Chondrocyte (in vitro differentiated cells): ENCODE measurements around the gene ADARB2. TPM values are rescaled to one million over a fixed set of nuclear protein-coding genes. Genes with fewer than 3 reads are reported as not detected.
A peak's percentile ranks its signal among the peaks of the same experiment; 100 is the strongest.

ENCODE experiments used
- DNase-seq: peaks from one replicate; pipeline ENCODE4 v3.0.0; 2021; ENCODE audit warnings: mixed read lengths, low spot score
- H3K27ac Mint-ChIP-seq: one replicate; pipeline ENCODE4 v1.8.0; 2021; ENCODE audit warnings: mild to moderate bottlenecking, moderate library complexity, mixed read lengths; ENCODE audit not compliant: unreplicated experiment
- H3K27me3 Mint-ChIP-seq: 2 replicates; pipeline ENCODE4 v1.8.0; 2021; ENCODE audit warnings: low read depth, mixed read lengths
- H3K36me3 Mint-ChIP-seq: 2 replicates; pipeline ENCODE4 v1.8.0; 2021; ENCODE audit warnings: low read depth, mixed read lengths
- H3K4me1 Mint-ChIP-seq: 2 replicates; pipeline ENCODE4 v1.8.0; 2021; ENCODE audit warnings: low read depth, mild to moderate bottlenecking, mixed read lengths
- H3K4me3 Mint-ChIP-seq: one replicate; pipeline ENCODE4 v1.8.0; 2021; ENCODE audit warnings: mild to moderate bottlenecking, moderate library complexity, mixed read lengths; ENCODE audit not compliant: unreplicated experiment
- H3K9me3 Mint-ChIP-seq: 2 replicates; pipeline ENCODE4 v1.8.0; 2021; ENCODE audit warnings: low read depth, mixed read lengths
- CTCF ChIP-seq: fragments of 200-600 bp; sonication (generic); IDR thresholded peaks from 2 replicates; pipeline ENCODE4 v1.5.0; 2021; ENCODE audit warnings: antibody characterized with exemption, mild to moderate bottlenecking, moderate library complexity
- total RNA-seq: library from RNA; stranded (reverse); gene quantifications from 3 replicates; pipeline ENCODE4 v1.2.1, GENCODE V29; 2021

Gene ADARB2
- total RNA-seq, 1 donor from 2014 or later: 3.3 TPM

- Mint-ChIP-seq H3K27me3 (no peaks in the 10 kb centered on the region), H3K9me3 (no peaks in the 10 kb centered on the region), H3K27ac (no peak overlapping the region), H3K4me1 (no peaks in the 10 kb centered on the region), H3K36me3 (no peaks in the 10 kb centered on the region), H3K4me3 (no peak overlapping the region)
- DNase-seq: peak; percentile 89
- TF ChIP-seq CTCF: no peak
Measured at GRCh38 chr10:1408651-1409367, 328.5 kb downstream of the ADARB2 start.

GRCh38 chr10:1406967-1407945 lies 330.1 kb downstream of the ADARB2 start:
- Mint-ChIP-seq H3K4me3 (no peak overlapping the region), H3K27ac (no peak overlapping the region), H3K9me3 (no peaks in the 10 kb centered on the region), H3K27me3 (no peaks in the 10 kb centered on the region), H3K36me3 (no peaks in the 10 kb centered on the region), H3K4me1 (no peaks in the 10 kb centered on the region)
- peak; percentile 73 for DNase-seq
- no peak for TF ChIP-seq CTCF

- H3K9me3 Mint-ChIP-seq: no peaks in the 10 kb centered on the region
- DNase-seq: peak; percentile 53
- no peaks in the 10 kb centered on the region for H3K36me3 Mint-ChIP-seq
Measured at GRCh38 chr10:1406132-1406966, 331.0 kb downstream of the ADARB2 start.

GRCh38 chr10:1404323-1405260 lies 332.7 kb downstream of the ADARB2 start:
- H3K9me3 Mint-ChIP-seq: no peaks in the 10 kb centered on the region
- no peak overlapping the region for H3K4me3 Mint-ChIP-seq

More at GRCh38 chr10:1406132-1406966, 331.0 kb downstream of the ADARB2 start:
- H3K27me3 Mint-ChIP-seq: no peaks in the 10 kb centered on the region
- no peak overlapping the region for H3K27ac Mint-ChIP-seq
- no peak overlapping the region for H3K4me3 Mint-ChIP-seq
- TF ChIP-seq CTCF: no peak
- H3K4me1 Mint-ChIP-seq: no peaks in the 10 kb centered on the region

More at GRCh38 chr10:1404323-1405260, 332.7 kb downstream of the ADARB2 start:
- DNase-seq: peak; percentile 55
- Mint-ChIP-seq H3K4me1 (peaks cover 12% of the 10 kb centered on the region), H3K27me3 (no peaks in the 10 kb centered on the region), H3K27ac (no peak overlapping the region), H3K36me3 (no peaks in the 10 kb centered on the region)
- no peak for TF ChIP-seq CTCF
